ENCODE data around the gene PLA2G4F.
"Not testable (repeated sequence)": the region's sequence is repeated elsewhere in the genome, so short reads cannot be mapped to it uniquely, and the experiment has no call there.

The PLA2G4F gene

GRCh38 chr15:42092398-42093318 is 63.8 kb downstream of the PLA2G4F start:
- no peak for DNase-seq

DNA sequence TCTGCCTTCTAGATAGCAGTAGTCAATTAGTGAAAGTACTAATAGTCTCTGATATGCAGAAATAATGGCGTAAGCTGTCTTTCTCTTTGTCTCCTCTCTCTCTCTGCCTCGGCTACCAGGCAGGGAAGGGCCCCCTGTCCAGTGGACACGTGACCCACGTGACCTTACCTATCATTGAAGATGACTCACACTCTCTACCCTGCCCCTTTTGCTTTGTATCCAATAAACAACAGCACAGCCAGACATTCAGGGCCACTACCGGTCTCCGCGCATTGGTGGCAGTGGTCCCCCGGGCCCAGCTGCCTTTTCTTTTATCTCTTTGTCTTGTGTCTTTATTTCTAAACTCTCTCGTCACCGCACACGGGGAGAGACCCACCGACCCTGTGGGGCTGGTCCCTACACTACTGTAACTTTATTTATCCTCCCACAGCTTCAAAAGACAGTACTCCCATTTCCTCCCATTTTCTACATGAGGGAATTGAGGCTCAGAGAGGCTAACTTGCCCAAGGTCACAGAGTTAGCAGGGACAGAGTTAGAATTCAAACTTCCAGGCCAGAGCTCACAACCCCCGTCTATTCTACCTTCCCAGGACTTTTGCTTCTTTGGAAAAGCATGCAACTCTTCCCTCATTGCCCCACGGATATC is 64.6 kb downstream of the PLA2G4F start:
- DNase-seq: not testable (repeated sequence)

GRCh38 chr15:42090781-42091180 is 65.7 kb downstream of the PLA2G4F start:
- DNase-seq: no peak

DNA sequence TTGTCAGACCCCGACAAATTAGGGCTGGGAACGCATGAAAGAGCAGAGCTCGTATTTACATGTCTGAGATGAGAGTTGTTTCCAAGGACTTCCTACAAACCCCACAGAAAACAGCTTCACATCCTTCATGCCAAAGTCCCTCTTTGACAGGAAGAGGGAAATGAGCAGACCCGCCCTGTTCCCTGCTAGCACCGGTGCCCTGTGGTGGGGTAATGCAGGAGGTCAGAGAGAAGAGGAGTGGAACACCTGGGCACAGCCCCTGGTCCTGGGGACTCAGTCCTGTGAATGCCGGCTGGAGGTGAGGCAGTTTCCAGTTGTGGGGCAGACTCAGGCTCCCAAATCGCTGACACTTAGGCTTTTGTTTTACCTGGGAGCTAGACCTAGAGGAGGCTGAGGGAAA is 66.1 kb downstream of the PLA2G4F start:
- no peak for DNase-seq

- no peak for DNase-seq
Measured at GRCh38 chr15:42089942-42090341, 66.5 kb downstream of the PLA2G4F start.

Data from NCI-H345 (cell line).